Ovary (tissue), 3 donors: ENCODE measurements around the gene HACD2.

Experiments
- CTCF ChIP-seq, 3 donors: fragments of 450-650 bp in 2 of 3; fragments of 200-600 bp in 1 of 3; IDR thresholded peaks; one replicate each; pipeline versions ENCODE4 v1.5.1 to v1.8.0; 2016 to 2022; ENCODE audit warnings: antibody characterized with exemption in 3 of 3, mild to moderate bottlenecking in 1 of 3
- POLR2A ChIP-seq: fragments of 450-650 bp; IDR thresholded peaks from one replicate; pipeline ENCODE4 v1.6.1; 2017; ENCODE audit warnings: antibody characterized with exemption, mild to moderate bottlenecking, moderate library complexity
- donor health status: DM: no; HTN: no; CAD: no.

- TF ChIP-seq POLR2A = no peak
- TF ChIP-seq CTCF (IDR thresholded peaks at IDR 0.05) = no peak
These were observed 42.0 kb upstream of the HACD2 start for GRCh38 chr3:123626881-123627280.
